Heart left ventricle (tissue), 13 donors: ENCODE data around the gene TIMM17A.

Experiments
- CTCF ChIP-seq, 12 donors: fragments of 200-600 bp; sonication (generic) in 4 of 12; IDR thresholded peaks; one replicate each; pipeline versions ENCODE4 v1.5.0 to v1.8.0; 2018 to 2022; ENCODE audit warnings: antibody characterized with exemption in 12 of 12, mild to moderate bottlenecking in 5 of 12
- POLR2A ChIP-seq, 2 donors: fragments of 450-650 bp; IDR thresholded peaks; one replicate each; pipeline ENCODE4 v1.6.1; 2017; ENCODE audit warnings: antibody characterized with exemption in 2 of 2, mild to moderate bottlenecking in 2 of 2, moderate library complexity in 2 of 2
- donor health status: ischemic (EF 13 %, LVEDD 7.1; RV severe dilation, severe dysfunction).
- donor health status: DM: no; HTN: yes; CAD: no.
- donor health status: DM: no; HTN: no; CAD: no.
- donor health status: ischemic (EF 25% LVEDD 6.9; RV normal size, moderate dysfunction).
- donor health status: ischemic (EF 25% LVEDD 5.7; RV mildly dilated, moderate dysfunction).
- donor health status: ischemic (EF 35%, LVEDD 5.7; RV mildly dilated, moderate dysfunction).
- donor health status: nonischemic (EF 11% LVEDD 7.7; RV severe dilation, severe dysfunction).
- donor health status: DM: yes; HTN: yes; CAD: no.
- donor health status: PGD.
- donor health status: ischemic (EF 29% LVEDD 5.4; RV normal size, mild dysfunction).
- donor health status: nonischemic (EF 23%, LVEDD 6.1; RV moderate dilation, normal function).

- TF ChIP-seq CTCF (IDR thresholded peaks at IDR 0.05) = no peak
- no peak for TF ChIP-seq POLR2A (IDR thresholded peaks at IDR 0.05)
These were observed 38.6 kb upstream of the TIMM17A start for GRCh38 chr1:201916649-201917249.
